ENCODE measurements around the gene GCK.
"Not testable (repeated sequence)": the region's sequence is repeated elsewhere in the genome, so short reads cannot be mapped to it uniquely, and the experiment has no call there.

Gene GCK

DNA sequence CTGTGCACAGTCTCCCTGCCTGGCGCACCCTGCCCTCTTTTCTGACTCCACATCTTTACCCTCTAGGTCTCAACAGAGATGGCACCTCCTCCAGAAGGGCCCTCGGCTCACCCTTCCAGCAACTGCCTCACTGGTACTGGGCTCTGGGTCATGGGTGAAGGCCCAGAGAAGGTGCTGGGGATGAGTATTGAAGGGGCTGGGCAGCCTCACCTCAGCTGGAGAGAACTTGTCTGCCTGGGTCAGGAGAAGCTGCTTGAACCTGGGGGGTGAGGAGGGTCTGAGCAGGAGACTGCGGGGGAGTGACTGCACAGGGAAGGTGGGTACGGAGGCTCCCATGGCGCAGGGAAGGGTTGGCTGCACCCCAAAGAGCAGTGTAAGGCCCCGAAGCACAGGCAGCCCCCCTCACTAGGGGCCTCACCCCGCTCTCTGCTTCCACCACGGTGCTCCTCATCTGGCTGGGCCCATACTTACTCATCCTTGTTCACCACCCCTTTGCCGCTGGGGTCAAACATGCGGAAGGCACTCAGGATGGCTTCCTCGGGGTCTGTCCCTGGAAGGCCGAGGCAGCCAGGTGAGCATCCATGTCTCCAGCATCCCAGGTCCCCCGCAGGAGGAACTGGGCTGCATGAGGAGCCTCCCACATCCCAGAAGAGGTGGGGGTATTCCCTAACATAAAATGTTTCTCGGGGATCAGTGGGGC, 49.8 kb downstream of the GCK start:
- no peak for DNase-seq

DNA sequence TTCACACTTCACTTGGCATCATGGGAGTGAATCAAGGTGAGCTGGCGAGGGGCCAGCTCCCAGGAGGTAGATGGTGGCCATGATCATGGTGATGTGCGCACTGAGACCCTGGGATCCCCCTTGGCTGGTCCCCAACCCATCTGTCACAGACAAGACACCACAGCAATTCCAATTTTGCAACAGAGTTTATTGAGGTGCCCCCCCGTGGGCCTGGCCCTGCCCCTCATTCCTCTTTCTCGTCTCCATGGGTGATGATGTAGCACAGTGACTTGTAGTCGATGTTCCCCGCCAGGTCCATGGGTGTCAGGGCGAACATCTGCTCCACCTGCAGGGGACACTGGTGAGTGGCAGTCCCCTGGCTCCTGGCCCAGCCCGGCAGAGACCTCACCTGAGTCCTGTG, 50.5 kb downstream of the GCK start:
- DNase-seq, result no peak

DNA sequence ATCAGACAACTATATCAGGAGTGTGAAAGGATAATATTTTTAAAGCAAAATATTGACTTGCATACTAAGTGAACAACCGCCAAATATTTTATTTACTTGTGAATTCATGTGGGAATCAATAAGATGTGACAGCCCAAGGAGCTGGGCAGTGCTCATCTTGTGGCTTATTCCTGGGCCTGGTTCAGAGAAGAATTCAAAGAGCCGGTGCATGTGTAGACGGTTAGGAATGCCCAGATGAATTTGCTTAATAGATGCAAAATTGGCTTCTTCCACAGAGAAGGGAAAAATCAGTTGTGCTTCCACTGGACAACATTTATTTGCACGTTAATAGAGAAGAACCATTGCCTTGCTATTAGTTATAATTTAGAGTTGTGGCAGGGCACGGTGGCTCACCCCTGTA, 52.5 kb downstream of the GCK start:
- DNase-seq, result no peak

- no peak for DNase-seq
These were observed 54.2 kb downstream of the GCK start for GRCh38 chr7:44134943-44135628.

- DNase-seq, result no peak
These were observed 55.9 kb downstream of the GCK start for GRCh38 chr7:44133295-44133694.

DNA sequence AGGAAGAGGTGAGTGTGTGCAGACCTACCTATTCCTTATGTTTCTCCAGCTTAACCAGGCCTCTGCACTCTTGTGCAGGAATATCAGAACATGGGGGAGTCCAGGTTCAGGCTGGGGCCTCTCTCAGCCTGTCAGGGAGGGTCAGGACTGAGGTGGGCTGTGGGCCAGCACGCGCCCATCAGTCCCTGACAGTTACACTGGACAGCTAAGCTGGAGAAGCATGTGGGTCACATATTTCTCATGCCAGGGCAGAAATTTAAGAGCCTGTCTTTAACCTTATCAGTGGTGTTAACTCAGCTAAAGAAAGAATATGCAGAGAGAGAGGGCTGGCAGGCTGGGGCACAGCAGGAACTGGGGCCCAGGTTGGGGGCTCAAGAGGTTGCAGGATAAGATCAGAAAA, 57.2 kb downstream of the GCK start:
- no peak for DNase-seq

GRCh38 chr7:44131173-44132029, 57.8 kb downstream of the GCK start:
- DNase-seq, result peak in 1 of 2 experiments; percentile 9

- no peak for DNase-seq
These were observed 60.3 kb downstream of the GCK start for GRCh38 chr7:44128721-44129582.

- DNase-seq, result no peak
These were observed 62.1 kb downstream of the GCK start for GRCh38 chr7:44127161-44127560.

DNA sequence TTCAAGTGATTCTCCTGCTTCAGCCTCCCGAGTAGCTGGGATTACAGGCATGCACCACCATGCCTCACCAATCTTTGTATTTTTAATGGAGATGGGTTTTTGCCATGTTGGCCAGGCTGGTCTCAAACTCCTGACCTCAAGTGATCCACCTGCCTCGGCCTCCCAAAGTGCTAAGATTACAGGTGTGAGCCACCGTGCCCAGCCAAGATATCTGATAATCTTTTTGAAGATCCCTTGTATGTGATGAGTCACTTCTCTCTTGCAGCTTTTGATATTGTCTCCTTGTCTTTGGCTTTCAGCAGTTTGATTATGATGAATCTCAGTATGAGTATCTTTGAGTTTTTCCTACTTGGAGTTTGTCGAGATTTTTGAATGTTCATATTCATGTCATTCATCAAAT, 62.7 kb downstream of the GCK start:
- DNase-seq, result not testable (repeated sequence)

DNA sequence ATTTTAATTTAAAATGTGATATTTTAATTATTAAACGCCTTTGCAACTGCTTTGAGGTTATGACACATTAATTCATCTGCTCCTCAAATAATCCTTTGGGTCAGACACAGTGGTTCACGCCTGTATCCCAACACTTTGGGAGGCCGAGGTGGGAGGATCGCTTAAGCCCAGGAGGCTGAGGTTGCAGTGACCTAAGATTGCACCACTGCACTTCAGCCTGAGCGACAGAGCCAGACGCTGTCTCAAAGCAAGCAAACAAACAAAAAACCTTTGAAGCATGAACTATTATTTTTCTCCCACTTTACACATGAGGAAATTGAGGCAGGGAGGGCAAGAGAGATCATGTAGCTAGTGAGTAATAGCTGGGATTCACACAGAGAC, 64.4 kb downstream of the GCK start:
- no peak for DNase-seq

DNA sequence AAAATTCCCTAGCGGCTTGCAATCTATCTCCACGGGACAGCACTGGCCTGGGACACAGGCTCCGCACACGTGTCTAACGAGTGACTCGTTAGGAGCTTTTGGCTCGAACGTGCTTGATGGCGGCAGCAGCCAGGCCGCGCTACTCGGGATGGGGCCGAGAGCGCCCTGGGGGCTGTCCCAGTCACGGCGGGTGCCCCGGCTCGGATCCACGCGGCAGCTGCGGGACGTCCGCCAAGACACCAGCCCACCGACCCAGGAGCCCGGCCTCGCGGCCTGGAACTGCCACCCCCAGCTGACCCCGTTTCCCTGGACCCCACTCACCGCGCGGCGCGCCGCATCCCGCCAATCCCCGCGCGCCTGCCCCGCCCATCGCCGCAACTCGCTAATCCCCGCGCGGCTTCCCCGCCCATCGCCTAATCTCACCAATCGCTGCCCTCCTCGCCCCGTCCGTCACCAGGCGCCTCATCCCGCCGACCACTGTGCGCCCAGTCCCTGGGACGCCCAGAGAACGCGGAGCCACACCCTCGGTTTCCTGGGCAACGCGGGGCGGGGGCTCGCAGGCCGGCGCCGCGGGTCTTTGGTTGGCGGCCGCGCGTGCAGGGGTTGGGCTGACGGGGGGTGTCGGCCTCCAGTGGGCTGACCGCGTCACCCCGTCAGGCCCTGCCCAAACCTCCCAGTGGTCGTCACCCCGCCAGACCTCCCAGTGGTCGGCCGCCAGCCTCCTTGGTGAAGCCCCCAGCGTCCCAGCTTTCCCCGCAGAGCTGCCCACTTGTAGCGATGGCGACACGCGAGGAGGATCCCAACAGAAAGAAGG, 65.8 kb downstream of the GCK start, which contains the start of gene POLD2:
Gene POLD2, minus strand, starts transcription at position 359 of the 814 bp plus-strand sequence. CDS start 1,495 bp downstream, outside the sequence.
- DNase-seq, result peak; percentile 97 to 99

- no peak for DNase-seq
These were observed 66.7 kb downstream of the GCK start for GRCh38 chr7:44122529-44122928.

DNA sequence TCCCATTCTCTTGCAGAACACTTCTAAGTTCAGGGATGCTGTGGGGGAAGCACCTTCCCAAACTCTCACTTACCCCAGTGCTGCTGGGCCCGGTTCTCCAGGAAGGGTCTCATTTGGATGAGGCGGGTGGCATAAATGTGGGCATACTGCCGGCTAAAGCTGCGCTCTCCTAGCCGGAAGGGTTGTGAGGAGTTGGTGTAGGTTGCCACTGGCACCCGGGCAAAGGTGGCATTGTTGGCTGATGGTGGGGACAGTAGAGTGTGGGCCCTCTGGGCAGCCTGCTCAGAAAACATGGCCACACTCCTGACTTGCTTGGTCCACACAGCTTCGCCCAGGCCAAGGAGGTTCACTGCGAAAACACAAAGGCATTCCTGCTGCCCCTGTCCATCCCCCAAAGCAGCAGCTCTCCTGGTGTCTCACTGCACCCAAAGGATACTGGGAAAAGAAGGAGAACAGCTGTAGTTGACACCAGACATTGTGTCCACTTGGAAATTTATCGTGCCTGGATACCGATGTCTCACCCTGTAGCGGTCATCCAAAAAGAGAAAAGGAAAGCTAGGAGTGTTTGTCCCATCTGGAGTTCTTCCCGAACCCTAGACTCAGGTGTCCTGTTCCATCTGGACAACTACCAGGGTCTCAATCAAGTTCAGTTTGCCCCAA, 67.3 kb downstream of the GCK start:
- DNase-seq, result no peak

DNA sequence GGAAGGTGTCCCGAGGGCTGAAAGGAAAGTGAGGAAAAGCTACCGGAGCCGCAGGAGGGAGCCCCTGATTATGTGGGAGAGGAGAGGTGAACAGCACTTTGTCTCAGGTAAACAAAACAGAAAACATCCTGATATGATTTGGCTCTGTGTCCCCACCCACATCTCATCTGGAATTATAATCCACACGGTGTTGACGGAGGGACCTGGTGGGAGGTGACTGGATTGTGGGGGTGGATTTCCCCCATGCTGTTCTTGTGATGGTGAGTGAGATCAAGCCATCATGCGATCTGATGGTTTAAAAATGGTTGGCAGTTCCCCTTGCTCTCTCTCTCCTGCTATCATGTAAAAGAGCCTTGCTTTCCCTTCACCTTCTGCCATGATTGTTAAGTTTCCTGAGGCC, 68.8 kb downstream of the GCK start:
- DNase-seq, result no peak

DNA sequence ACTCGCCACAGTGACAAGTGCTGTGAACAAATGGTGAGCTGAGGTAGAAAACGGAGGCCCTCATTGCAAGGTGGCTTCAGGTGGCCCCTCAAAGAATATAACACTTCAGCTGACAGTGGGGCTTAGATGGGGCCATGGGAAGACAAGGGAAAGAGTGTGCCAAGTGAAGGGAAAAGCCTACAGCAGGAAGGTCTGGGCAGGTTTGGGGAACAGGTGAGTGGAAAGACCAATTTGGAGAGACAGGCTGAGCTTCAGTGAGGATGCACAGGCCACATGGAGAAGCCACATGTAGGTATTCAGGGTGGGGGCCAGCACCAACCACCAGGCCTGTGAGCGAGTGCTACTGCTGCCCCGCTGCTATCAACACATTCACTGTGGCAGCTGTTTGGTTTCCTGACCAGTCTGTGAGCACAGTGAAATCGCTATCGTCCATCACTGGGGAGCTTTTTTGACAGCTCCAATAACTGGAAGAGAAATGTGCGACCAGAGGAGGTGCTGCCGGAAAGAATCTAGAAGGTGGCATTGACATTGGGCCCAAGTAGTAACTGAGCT, 69.3 kb downstream of the GCK start:
- peak in 1 of 2 experiments; percentile 27 for DNase-seq

DNA sequence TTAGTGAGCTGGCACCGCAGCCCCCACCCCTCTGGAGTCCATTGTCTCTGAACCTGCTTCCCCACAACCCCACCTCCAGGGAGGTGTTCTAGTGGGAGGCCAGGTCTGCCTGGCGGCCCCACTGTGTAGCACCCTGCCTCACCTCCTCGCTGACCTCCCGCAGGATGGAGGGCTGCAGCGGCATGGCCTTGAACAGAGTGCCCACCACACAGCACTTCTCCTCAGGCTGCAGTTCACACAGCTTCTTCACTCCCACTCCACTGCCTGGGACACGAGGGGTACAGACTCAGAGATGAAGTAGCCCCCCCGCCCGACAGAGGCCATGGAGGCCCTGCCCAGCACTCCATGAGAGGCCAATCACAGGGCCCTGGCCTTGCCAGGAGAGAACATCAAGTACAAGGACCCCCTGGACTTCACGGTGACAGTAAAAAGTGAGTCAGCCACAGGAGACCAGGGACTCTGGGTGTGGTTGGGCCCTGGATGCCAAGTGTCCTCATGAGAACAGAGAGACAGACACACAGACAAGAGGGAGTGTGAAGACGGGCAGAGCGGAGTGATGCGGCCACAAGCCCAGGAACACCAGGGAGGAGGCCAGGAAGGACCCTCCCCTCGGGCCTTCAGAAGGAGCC, 71.3 kb downstream of the GCK start:
- no peak for DNase-seq

DNA sequence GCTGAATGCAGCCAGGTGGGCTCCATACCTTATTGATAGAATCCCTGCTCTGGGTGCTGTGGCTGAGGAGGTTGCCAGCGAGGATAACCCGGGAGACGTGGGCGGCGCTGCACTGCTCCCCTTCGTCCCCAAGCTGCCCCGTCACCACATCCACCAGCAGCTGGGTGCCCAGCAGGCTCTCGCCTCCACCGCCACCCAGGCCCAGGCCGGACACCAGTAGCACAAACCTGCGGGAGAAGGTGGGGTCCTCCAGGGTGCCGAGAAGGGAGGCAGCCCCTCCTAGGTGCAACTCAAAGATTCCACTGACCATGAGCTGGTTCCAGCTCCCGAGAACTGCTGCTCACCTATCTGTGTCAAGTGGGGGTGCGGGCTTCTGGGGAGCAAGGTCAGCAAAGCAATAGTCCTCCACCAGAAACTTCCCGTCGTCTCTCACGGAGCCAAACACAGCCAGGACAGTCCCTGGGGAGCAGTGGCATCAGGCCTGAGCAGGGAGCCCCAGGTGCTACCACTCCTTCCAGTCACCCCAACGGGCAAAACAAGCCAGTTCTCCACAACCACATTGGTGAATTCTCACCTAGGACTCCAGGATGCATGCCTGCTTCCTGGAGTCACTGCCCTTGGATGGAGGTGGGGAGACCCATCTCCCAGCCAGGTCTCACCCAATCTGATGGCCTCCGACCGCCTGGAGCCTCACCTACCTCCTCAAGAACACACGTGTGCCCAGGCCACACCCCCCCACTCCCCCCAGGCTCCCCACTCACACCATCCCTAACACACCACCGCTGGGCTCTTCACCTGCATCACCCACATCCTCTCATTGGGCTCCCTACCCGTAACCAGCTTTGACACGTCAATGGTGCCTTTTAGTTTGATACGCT, 72.2 kb downstream of the GCK start:
- DNase-seq, result no peak

GRCh38 chr7:44116087-44116788, 73.0 kb downstream of the GCK start:
- no peak for DNase-seq
